Endothelial cell of umbilical vein (primary cell): ENCODE results near the gene AXDND1.

ENCODE experiments used
- EZH2 ChIP-seq: IDR thresholded peaks from 2 replicates; pipeline ENCODE4 v1.6.1; 2012; ENCODE audit warnings: borderline replicate concordance, low read depth, mild to moderate bottlenecking, moderate library complexity, low read length, inconsistent platforms; ENCODE audit not compliant: severe bottlenecking
- MYC ChIP-seq: IDR thresholded peaks from one replicate; pipeline ENCODE4 v1.6.1; 2011; ENCODE audit warnings: mild to moderate bottlenecking, low read depth, low read length
- POLR2A ChIP-seq: IDR thresholded peaks from 2 replicates; pipeline ENCODE4 v1.6.1; 2012; ENCODE audit warnings: low read depth, mild to moderate bottlenecking, control low read depth, low read length
- POLR2AphosphoS5 ChIP-seq: IDR thresholded peaks from 2 replicates; pipeline ENCODE4 v1.6.1; 2012; ENCODE audit warnings: low read depth, mild to moderate bottlenecking, control low read depth, low read length, moderate library complexity; ENCODE audit not compliant: insufficient read depth
- TF ChIP-seq, protein P1 (sequence below), 2 donors: IDR thresholded peaks; 1 replicate in 1 of 2; 2 replicates in 1 of 2; pipeline ENCODE4 v1.5.1; 2011; ENCODE audit warnings: low read length in 2 of 2, mild to moderate bottlenecking in 2 of 2, moderate library complexity in 2 of 2, control low read depth in 1 of 2, inconsistent platforms in 1 of 2, low read depth in 1 of 2; ENCODE audit not compliant: insufficient read depth in 1 of 2; ENCODE audit errors: extremely low read depth in 1 of 2
- TF ChIP-seq, protein P2 (sequence below): IDR thresholded peaks from 2 replicates; pipeline ENCODE4 v1.6.1; 2011; ENCODE audit not compliant: insufficient read depth, insufficient read length

DNA sequence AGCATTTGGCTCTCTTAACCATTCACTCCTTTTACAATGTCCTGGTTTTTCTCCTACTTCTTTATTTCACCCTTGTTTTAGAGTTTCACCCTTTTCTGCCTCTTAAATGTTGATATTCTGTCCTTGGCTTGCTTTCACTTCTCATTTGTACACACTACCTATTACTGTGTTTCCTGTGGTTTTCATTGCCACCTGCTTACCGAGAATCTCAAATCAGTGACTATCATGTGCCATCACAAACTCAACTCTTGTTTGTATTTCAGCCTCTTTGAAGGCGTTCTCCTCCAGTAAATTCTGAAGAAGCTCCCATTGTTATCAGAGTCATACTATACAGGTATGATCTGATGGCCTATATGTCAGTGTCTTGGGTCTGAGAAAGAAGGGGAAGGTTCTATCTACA is 144.3 kb downstream of the AXDND1 start:
- TF ChIP-seq, protein P1, sequence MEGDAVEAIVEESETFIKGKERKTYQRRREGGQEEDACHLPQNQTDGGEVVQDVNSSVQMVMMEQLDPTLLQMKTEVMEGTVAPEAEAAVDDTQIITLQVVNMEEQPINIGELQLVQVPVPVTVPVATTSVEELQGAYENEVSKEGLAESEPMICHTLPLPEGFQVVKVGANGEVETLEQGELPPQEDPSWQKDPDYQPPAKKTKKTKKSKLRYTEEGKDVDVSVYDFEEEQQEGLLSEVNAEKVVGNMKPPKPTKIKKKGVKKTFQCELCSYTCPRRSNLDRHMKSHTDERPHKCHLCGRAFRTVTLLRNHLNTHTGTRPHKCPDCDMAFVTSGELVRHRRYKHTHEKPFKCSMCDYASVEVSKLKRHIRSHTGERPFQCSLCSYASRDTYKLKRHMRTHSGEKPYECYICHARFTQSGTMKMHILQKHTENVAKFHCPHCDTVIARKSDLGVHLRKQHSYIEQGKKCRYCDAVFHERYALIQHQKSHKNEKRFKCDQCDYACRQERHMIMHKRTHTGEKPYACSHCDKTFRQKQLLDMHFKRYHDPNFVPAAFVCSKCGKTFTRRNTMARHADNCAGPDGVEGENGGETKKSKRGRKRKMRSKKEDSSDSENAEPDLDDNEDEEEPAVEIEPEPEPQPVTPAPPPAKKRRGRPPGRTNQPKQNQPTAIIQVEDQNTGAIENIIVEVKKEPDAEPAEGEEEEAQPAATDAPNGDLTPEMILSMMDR (IDR thresholded peaks at IDR 0.05; ENCODE audit: extremely low read depth in 1 of 2, insufficient read depth in 1 of 2, low read depth in 1 of 2, low read length in 2 of 2), result no peak
- TF ChIP-seq EZH2, result no peak
- TF ChIP-seq POLR2A, result no peak
- TF ChIP-seq, protein P2, sequence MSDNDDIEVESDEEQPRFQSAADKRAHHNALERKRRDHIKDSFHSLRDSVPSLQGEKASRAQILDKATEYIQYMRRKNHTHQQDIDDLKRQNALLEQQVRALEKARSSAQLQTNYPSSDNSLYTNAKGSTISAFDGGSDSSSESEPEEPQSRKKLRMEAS, result no peak
- TF ChIP-seq POLR2AphosphoS5, result no peak
- no peak for TF ChIP-seq MYC
